Activated T-helper 17 cell treated with anti-CD3 and anti-CD28 coated beads, Interleukin-2, amount 50 U/mL, for 72 hours (primary cell): Measurements from ENCODE around the gene NUDT3. TPM values are rescaled to one million over a fixed set of nuclear protein-coding genes. Genes with fewer than 3 reads are reported as not detected.
"Not testable (repeated sequence)": the region's sequence is repeated elsewhere in the genome, so short reads cannot be mapped to it uniquely, and the experiment has no call there.

Experiments used
- ATAC-seq: fragments of 150-1000 bp; cut with Tn5 transposase; replicated peaks from 2 replicates; pipeline ENCODE4 v1.10.0; 2021; ENCODE audit warnings: mild to moderate bottlenecking, moderate library complexity
- H3K27ac Mint-ChIP-seq: one replicate; pipeline ENCODE4 v1.8.0; 2022; ENCODE audit warnings: mixed read lengths
- H3K27me3 Mint-ChIP-seq: one replicate; pipeline ENCODE4 v1.8.0; 2022; ENCODE audit warnings: mixed read lengths
- H3K36me3 Mint-ChIP-seq: one replicate; pipeline ENCODE4 v1.8.0; 2022; ENCODE audit warnings: low read depth, mild to moderate bottlenecking, mixed read lengths
- H3K4me1 Mint-ChIP-seq: one replicate; pipeline ENCODE4 v1.8.0; 2022; ENCODE audit warnings: mixed read lengths
- H3K4me3 Mint-ChIP-seq: one replicate; pipeline ENCODE4 v1.8.0; 2022; ENCODE audit warnings: mild to moderate bottlenecking, mixed read lengths
- H3K9me3 Mint-ChIP-seq: one replicate; pipeline ENCODE4 v1.8.0; 2022; ENCODE audit warnings: mixed read lengths
- total RNA-seq, 2 donors: library from RNA; stranded (reverse); gene quantifications; one replicate each; pipeline ENCODE4 v1.2.3, GENCODE V29; 2022

Gene NUDT3
- total RNA-seq, 2 donors from 2014 or later: 7.9 to 12.8 TPM

- H3K27me3 Mint-ChIP-seq: no peaks in the 10 kb centered on the region
- peak overlapping the region; percentile 92 for H3K4me3 Mint-ChIP-seq
Observed at GRCh38 chr6:34248198-34248726, 144.2 kb downstream of the NUDT3 start.

GRCh38 chr6:34247481-34248197 is 144.8 kb downstream of the NUDT3 start:
- peak overlapping the region; percentile 86 for H3K27ac Mint-ChIP-seq

More at GRCh38 chr6:34248198-34248726, 144.2 kb downstream of the NUDT3 start:
- Mint-ChIP-seq H3K36me3 (peaks cover 38% of the 10 kb centered on the region), H3K9me3 (no peaks in the 10 kb centered on the region), H3K4me1 (peaks cover 29% of the 10 kb centered on the region), H3K27ac (peak overlapping the region; percentile 86)
- ATAC-seq: peak; percentile 22

GRCh38 chr6:34246563-34247391 is 145.7 kb downstream of the NUDT3 start:
- peak overlapping the region; percentile 92 for H3K4me3 Mint-ChIP-seq
- ATAC-seq: no peak

More at GRCh38 chr6:34247481-34248197, 144.8 kb downstream of the NUDT3 start:
- H3K36me3 Mint-ChIP-seq: peaks cover 44% of the 10 kb centered on the region
- no peak for ATAC-seq
- H3K4me1 Mint-ChIP-seq: peaks cover 34% of the 10 kb centered on the region
- H3K4me3 Mint-ChIP-seq: peak overlapping the region; percentile 92
- H3K27me3 Mint-ChIP-seq: no peaks in the 10 kb centered on the region
- H3K9me3 Mint-ChIP-seq: no peaks in the 10 kb centered on the region

GRCh38 chr6:34246249-34246562 is 146.3 kb downstream of the NUDT3 start:
- peaks cover 46% of the 10 kb centered on the region for H3K4me1 Mint-ChIP-seq
- peak overlapping the region; percentile 33 for H3K4me3 Mint-ChIP-seq
- no peaks in the 10 kb centered on the region for H3K27me3 Mint-ChIP-seq
- H3K36me3 Mint-ChIP-seq: peaks cover 58% of the 10 kb centered on the region
- H3K27ac Mint-ChIP-seq: peak overlapping the region; percentile 70
- no peak for ATAC-seq
- H3K9me3 Mint-ChIP-seq: no peaks in the 10 kb centered on the region

More at GRCh38 chr6:34246563-34247391, 145.7 kb downstream of the NUDT3 start:
- Mint-ChIP-seq H3K27me3 (no peaks in the 10 kb centered on the region), H3K27ac (peak overlapping the region; percentile 74), H3K4me1 (peaks cover 43% of the 10 kb centered on the region), H3K9me3 (no peaks in the 10 kb centered on the region), H3K36me3 (peaks cover 52% of the 10 kb centered on the region)

- H3K4me3 Mint-ChIP-seq: peak overlapping the region; percentile 33
- not testable (repeated sequence) for ATAC-seq, H3K27me3 Mint-ChIP-seq, H3K9me3 Mint-ChIP-seq
- H3K4me1 Mint-ChIP-seq: peaks cover 46% of the 10 kb centered on the region
- H3K27ac Mint-ChIP-seq: peak overlapping the region; percentile 70
- H3K36me3 Mint-ChIP-seq: peaks cover 63% of the 10 kb centered on the region
Observed at GRCh38 chr6:34245761-34246140, 146.7 kb downstream of the NUDT3 start.

- H3K27ac Mint-ChIP-seq: peak overlapping the region; percentile 70
- not testable (repeated sequence) for ATAC-seq, H3K9me3 Mint-ChIP-seq, H3K27me3 Mint-ChIP-seq
- peaks cover 68% of the 10 kb centered on the region for H3K36me3 Mint-ChIP-seq
- H3K4me3 Mint-ChIP-seq: peak overlapping the region; percentile 33
- H3K4me1 Mint-ChIP-seq: peaks cover 48% of the 10 kb centered on the region
Observed at GRCh38 chr6:34245032-34245760, 147.3 kb downstream of the NUDT3 start.

GRCh38 chr6:34243901-34244884 is 148.3 kb downstream of the NUDT3 start:
- Mint-ChIP-seq H3K9me3 (no peaks in the 10 kb centered on the region), H3K4me3 (peak overlapping the region; percentile 56), H3K4me1 (peaks cover 55% of the 10 kb centered on the region)

GRCh38 chr6:34243131-34243771 is 149.2 kb downstream of the NUDT3 start:
- Mint-ChIP-seq H3K27me3 (no peaks in the 10 kb centered on the region), H3K36me3 (peaks cover 88% of the 10 kb centered on the region), H3K4me3 (peak overlapping the region; percentile 56), H3K27ac (peak overlapping the region; percentile 86), H3K9me3 (no peaks in the 10 kb centered on the region), H3K4me1 (peaks cover 58% of the 10 kb centered on the region)
- no peak for ATAC-seq

More at GRCh38 chr6:34243901-34244884, 148.3 kb downstream of the NUDT3 start:
- Mint-ChIP-seq H3K27me3 (no peaks in the 10 kb centered on the region), H3K27ac (peak overlapping the region; percentile 86), H3K36me3 (peaks cover 78% of the 10 kb centered on the region)
- peak; percentile 46 for ATAC-seq

GRCh38 chr6:34242252-34243130 is 150.0 kb downstream of the NUDT3 start:
- peak; percentile 8 for ATAC-seq
- Mint-ChIP-seq H3K27me3 (no peaks in the 10 kb centered on the region), H3K27ac (peak overlapping the region; percentile 86), H3K4me3 (peak overlapping the region; percentile 56), H3K36me3 (peaks cover 92% of the 10 kb centered on the region), H3K4me1 (peaks cover 53% of the 10 kb centered on the region), H3K9me3 (no peaks in the 10 kb centered on the region)

- no peak for ATAC-seq
- H3K27me3 Mint-ChIP-seq: no peaks in the 10 kb centered on the region
- peak overlapping the region; percentile 86 for H3K27ac Mint-ChIP-seq
- H3K36me3 Mint-ChIP-seq: peaks cover 86% of the 10 kb centered on the region
- peak overlapping the region; percentile 56 for H3K4me3 Mint-ChIP-seq
- H3K4me1 Mint-ChIP-seq: peaks cover 46% of the 10 kb centered on the region
- no peaks in the 10 kb centered on the region for H3K9me3 Mint-ChIP-seq
Observed at GRCh38 chr6:34241351-34242215, 150.9 kb downstream of the NUDT3 start.

GRCh38 chr6:34240329-34241248 is 151.9 kb downstream of the NUDT3 start:
- H3K36me3 Mint-ChIP-seq: peaks cover 76% of the 10 kb centered on the region
- no peaks in the 10 kb centered on the region for H3K27me3 Mint-ChIP-seq
- H3K9me3 Mint-ChIP-seq: no peaks in the 10 kb centered on the region
- peak overlapping the region; percentile 86 for H3K27ac Mint-ChIP-seq
- peak overlapping the region; percentile 56 for H3K4me3 Mint-ChIP-seq
- ATAC-seq: no peak
- H3K4me1 Mint-ChIP-seq: peaks cover 45% of the 10 kb centered on the region
